Hair follicle dermal papilla cell (primary cell): ENCODE results near the gene ATPAF1. TPM values are rescaled to one million over a fixed set of nuclear protein-coding genes. Genes with fewer than 3 reads are reported as not detected.

ENCODE experiments used
- total RNA-seq: library from RNA; depleted of rRNA; stranded (reverse); fragments of >200 nt; gene quantifications from 2 replicates; pipeline ENCODE4 v1.2.3, GENCODE V29; 2012

Gene ATPAF1
- total RNA-seq: 46.1 and 47.1 TPM in 2 replicates

GRCh38 chr1:46667782-46668760, at the start of gene ATPAF1:
Gene ATPAF1 (minus strand): TSS chr1:46668364. CDS start chr1:46668322, 42 bp downstream.

GRCh38 chr1:46671554-46671953, 3.4 kb upstream of the ATPAF1 start, which contains the start of gene TEX38:
Gene TEX38 (plus strand): TSS chr1:46671854. CDS start chr1:46671935, 81 bp downstream.

GRCh38 chr1:46616277-46617107, 51.7 kb downstream of the ATPAF1 start, which contains the start of gene MOB3C:
Gene MOB3C (minus strand): TSS chr1:46616811. CDS start chr1:46613321, 3,490 bp downstream.

GRCh38 chr1:46603858-46604549, 64.2 kb downstream of the ATPAF1 start, which contains the start of gene MKNK1:
Gene MKNK1 (minus strand): TSS chr1:46604268. CDS start chr1:46583327, 20,941 bp downstream.

Other genes starting within 250 kb of the ATPAF1 start
- gene DMBX1, start 178.5 kb downstream of the ATPAF1 start, total RNA-seq: not detected in 2 replicates
- not detected in 2 replicates for gene KNCN, start 116.7 kb downstream of the ATPAF1 start, total RNA-seq
- gene MKNK1, start 64.1 kb downstream of the ATPAF1 start, total RNA-seq: 25.5 and 27.1 TPM in 2 replicates
- 13.4 and 16.7 TPM in 2 replicates for gene MOB3C, start 51.6 kb downstream of the ATPAF1 start, total RNA-seq
- not detected in 2 replicates for gene TEX38, start 3.5 kb upstream of the ATPAF1 start, total RNA-seq
- gene EFCAB14, start 50.8 kb upstream of the ATPAF1 start, total RNA-seq: 63.4 and 66.2 TPM in 2 replicates
- gene CYP4B1, start 130.7 kb upstream of the ATPAF1 start, total RNA-seq: not detected in 2 replicates